Endothelial cell of umbilical vein (primary cell): ENCODE measurements around the gene ARHGAP42. TPM values are rescaled to one million over a fixed set of nuclear protein-coding genes. Genes with fewer than 3 reads are reported as not detected.

Experiments
- BruUV-seq: library from RNA; stranded (reverse); fragments of 400-500 nt; replicated peaks from 2 replicates; lab custom pipeline; 2021; lab: Mats Ljungman, UMichigan
- CTCF ChIA-PET: fragments of 300-600, 350-600 bp; sonication (Branson Sonifier 250); formaldehyde crosslinking; loops from one replicate; lab custom pipeline; 2021; ENCODE audit warnings: antibody characterized with exemption, inconsistent platforms; lab: Charles Lee
- POLR2A ChIA-PET: fragments of 300-600, 350-600 bp; sonication (Branson Sonifier 250); formaldehyde crosslinking; loops from one replicate; lab custom pipeline; 2021; ENCODE audit warnings: antibody characterized with exemption, inconsistent platforms; lab: Charles Lee
- DNase-seq: peaks from one replicate; pipeline ENCODE4 v3.0.0-alpha.2; 2011; ENCODE audit warnings: low read depth, low spot score
- FAIRE-seq: peaks from 2 replicates; lab custom pipeline; 2011; peaks lifted over from hg19 to GRCh38; lab: Jason Lieb, UNC
- H2AFZ ChIP-seq: 2 replicates; pipeline ENCODE4 v1.6.0; 2012; ENCODE audit warnings: low read depth, low read length, control low read depth, inconsistent platforms
- H3K27ac ChIP-seq: 2 replicates; pipeline ENCODE4 v1.5.1; 2011; ENCODE audit warnings: low read depth, mild to moderate bottlenecking, control low read depth, low read length, moderate library complexity; ENCODE audit not compliant: insufficient read depth
- H3K27me3 ChIP-seq, 2 experiments: 2 replicates each; pipeline versions ENCODE4 v1.6.0 to v1.6.1; 2011; ENCODE audit warnings: low read length in 2 of 2, mixed read lengths in 1 of 2; ENCODE audit not compliant: control insufficient read depth in 2 of 2, insufficient read depth in 2 of 2
- H3K36me3 ChIP-seq, 2 experiments: 2 replicates in 1 of 2; 3 replicates in 1 of 2; pipeline ENCODE4 v1.5.1; 2011; ENCODE audit warnings: low read length in 2 of 2, mild to moderate bottlenecking in 1 of 2, moderate library complexity in 1 of 2; ENCODE audit not compliant: control insufficient read depth in 2 of 2, insufficient read depth in 2 of 2; ENCODE audit errors: extremely low read depth in 1 of 2
- H3K4me1 ChIP-seq: 3 replicates; pipeline ENCODE4 v1.5.1; 2011; ENCODE audit warnings: mild to moderate bottlenecking, low read length; ENCODE audit not compliant: control insufficient read depth, insufficient read depth; ENCODE audit errors: extremely low read depth
- H3K4me2 ChIP-seq: 2 replicates; pipeline ENCODE4 v1.6.1; 2011; ENCODE audit warnings: low read length, control low read depth, mixed read lengths; ENCODE audit not compliant: insufficient read depth
- H3K4me3 ChIP-seq, 3 experiments: fragments of 200-600 bp in 1 of 3; sonication (generic), shearing (Covaris generic) in 1 of 3; replicated peaks in 1 of 3; 2 replicates each; pipeline ENCODE4 v1.5.1; 2011 to 2016; ENCODE audit warnings: control low read depth in 3 of 3, low read length in 3 of 3, mild to moderate bottlenecking in 2 of 3, inconsistent platforms in 1 of 3, low read depth in 1 of 3, moderate library complexity in 1 of 3; ENCODE audit not compliant: insufficient read depth in 1 of 3
- H3K79me2 ChIP-seq: 2 replicates; pipeline ENCODE4 v1.6.0; 2012; ENCODE audit warnings: low read length, inconsistent platforms; ENCODE audit not compliant: control insufficient read depth, insufficient read depth
- H3K9ac ChIP-seq: replicated peaks from 2 replicates; pipeline ENCODE3; 2011; ENCODE audit warnings: low read length, control low read depth; ENCODE audit not compliant: insufficient read depth; ENCODE audit errors: extremely low read depth
- H3K9me1 ChIP-seq: replicated peaks from 3 replicates; pipeline ENCODE4 v1.6.0; 2011; ENCODE audit warnings: mild to moderate bottlenecking, low read length; ENCODE audit not compliant: control insufficient read depth, insufficient read depth; ENCODE audit errors: extremely low read depth
- H3K9me3 ChIP-seq: replicated peaks from 2 replicates; pipeline ENCODE4 v1.5.1; 2012; ENCODE audit warnings: low read length, inconsistent platforms; ENCODE audit not compliant: control insufficient read depth, insufficient read depth
- H4K20me1 ChIP-seq: replicated peaks from 2 replicates; pipeline ENCODE3; 2011; ENCODE audit warnings: mild to moderate bottlenecking, low read length; ENCODE audit not compliant: control insufficient read depth, insufficient read depth; ENCODE audit errors: extremely low read depth
- EZH2 ChIP-seq: IDR thresholded peaks from 2 replicates; pipeline ENCODE4 v1.6.1; 2012; ENCODE audit warnings: borderline replicate concordance, low read depth, mild to moderate bottlenecking, moderate library complexity, low read length, inconsistent platforms; ENCODE audit not compliant: severe bottlenecking
- GATA2 ChIP-seq: IDR thresholded peaks from 2 replicates; pipeline ENCODE4 v1.7.0; 2011; ENCODE audit warnings: low read depth, mild to moderate bottlenecking, moderate library complexity, mixed read lengths, low read length; ENCODE audit not compliant: insufficient read length, insufficient read depth
- JUN ChIP-seq: IDR thresholded peaks from 2 replicates; pipeline ENCODE4 v1.6.1; 2011; ENCODE audit warnings: borderline replicate concordance, low read depth; ENCODE audit not compliant: insufficient read length, insufficient read depth
- MYC ChIP-seq: IDR thresholded peaks from one replicate; pipeline ENCODE4 v1.6.1; 2011; ENCODE audit warnings: mild to moderate bottlenecking, low read depth, low read length
- POLR2A ChIP-seq: IDR thresholded peaks from 2 replicates; pipeline ENCODE4 v1.6.1; 2012; ENCODE audit warnings: low read depth, mild to moderate bottlenecking, control low read depth, low read length
- POLR2AphosphoS5 ChIP-seq: IDR thresholded peaks from 2 replicates; pipeline ENCODE4 v1.6.1; 2012; ENCODE audit warnings: low read depth, mild to moderate bottlenecking, control low read depth, low read length, moderate library complexity; ENCODE audit not compliant: insufficient read depth
- dilution Hi-C: fragments of 300-500 bp; cut with MboI; formaldehyde crosslinking; loops from one replicate; pipeline ENCODE4 v1.15.0; 2019; ENCODE audit warnings: low sequenced_read_pairs; ENCODE audit not compliant: extremely low pct_ligation_motif_present
- intact Hi-C: fragments of 100-400 bp; cut with micrococcal nuclease; formaldehyde crosslinking; loops from one replicate; pipeline ENCODE4 v1.10.0; 2022
- polyA plus RNA-seq, 4 experiments: library from polyadenylated mRNA; depleted of rRNA in 3 of 4; stranded (reverse) in 3 of 4; unstranded in 1 of 4; fragments of >200 nt; gene quantifications; 2 replicates each; pipeline versions ENCODE4 v1.2.1 to v1.2.3, GENCODE V29; 2011 to 2012; ENCODE audit warnings: missing spikeins in 1 of 4
- total RNA-seq: library from RNA; stranded (reverse); gene quantifications from 2 replicates; pipeline ENCODE4 v1.2.3, GENCODE V29; 2021
- TF ChIP-seq, protein P1 (sequence below), 2 donors: IDR thresholded peaks; 1 replicate in 1 of 2; 2 replicates in 1 of 2; pipeline ENCODE4 v1.5.1; 2011; ENCODE audit warnings: low read length in 2 of 2, mild to moderate bottlenecking in 2 of 2, moderate library complexity in 2 of 2, control low read depth in 1 of 2, inconsistent platforms in 1 of 2, low read depth in 1 of 2; ENCODE audit not compliant: insufficient read depth in 1 of 2; ENCODE audit errors: extremely low read depth in 1 of 2
- TF ChIP-seq, protein P2 (sequence below): IDR thresholded peaks from 2 replicates; pipeline ENCODE4 v1.6.1; 2011; ENCODE audit not compliant: insufficient read depth, insufficient read length

ARHGAP42 gene
- total and polyA plus RNA-seq, 2 donors (not counting 3 experiments of a cell fraction or from before 2014, with no cell fraction given) = 1.8 to 2.4 TPM

DNA sequence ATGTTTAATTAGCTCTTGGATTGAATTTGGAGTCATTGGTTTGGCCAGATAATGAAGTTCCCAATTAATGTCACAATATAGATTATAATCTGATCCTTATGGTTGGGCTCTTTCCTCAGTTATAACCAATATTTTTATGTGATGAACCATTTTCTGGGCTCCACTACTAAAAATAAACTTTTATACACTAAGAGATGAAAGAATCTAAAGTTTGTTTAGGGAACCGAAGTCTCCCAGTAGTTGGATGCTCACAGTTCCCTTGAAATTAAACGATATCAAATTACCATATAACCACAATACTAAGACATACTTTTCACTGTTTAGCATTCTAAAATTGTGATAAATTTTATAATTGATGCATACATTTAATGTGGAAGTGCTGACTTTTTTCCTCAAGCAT lies 47.0 kb upstream of the ARHGAP42 start:
- H2AFZ ChIP-seq = no peak overlapping the region
- peaks cover 2 to 6% of the 10 kb centered on the region in 2 experiments for H3K27me3 ChIP-seq
- no peak overlapping the region for H3K9ac ChIP-seq
- no peak overlapping the region for H3K27ac ChIP-seq
- intact Hi-C loops (no loop called here), dilution Hi-C loops (no loop called here)
- no peak overlapping the region for H3K4me3 ChIP-seq
- no peak overlapping the region for H3K4me2 ChIP-seq
- CTCF ChIA-PET = interaction anchor here (1.3 to 1.8 kb wide), 3 partner anchors 38 to 64 kb away, joined by 3 to 5 read pairs (median 4); no protein-coding TSS in a partner anchor
- POLR2A ChIA-PET = no interaction called here
- no peaks in the 10 kb centered on the region for H4K20me1 ChIP-seq
- BruUV-seq = no TSS peak
- no peaks in the 10 kb centered on the region for H3K9me3 ChIP-seq
- H3K36me3 ChIP-seq = no peaks in the 10 kb centered on the region
- no peak for TF ChIP-seq MYC
- TF ChIP-seq GATA2 = no peak
- no peak for TF ChIP-seq POLR2A
- TF ChIP-seq JUN = no peak
- TF ChIP-seq, protein P1, sequence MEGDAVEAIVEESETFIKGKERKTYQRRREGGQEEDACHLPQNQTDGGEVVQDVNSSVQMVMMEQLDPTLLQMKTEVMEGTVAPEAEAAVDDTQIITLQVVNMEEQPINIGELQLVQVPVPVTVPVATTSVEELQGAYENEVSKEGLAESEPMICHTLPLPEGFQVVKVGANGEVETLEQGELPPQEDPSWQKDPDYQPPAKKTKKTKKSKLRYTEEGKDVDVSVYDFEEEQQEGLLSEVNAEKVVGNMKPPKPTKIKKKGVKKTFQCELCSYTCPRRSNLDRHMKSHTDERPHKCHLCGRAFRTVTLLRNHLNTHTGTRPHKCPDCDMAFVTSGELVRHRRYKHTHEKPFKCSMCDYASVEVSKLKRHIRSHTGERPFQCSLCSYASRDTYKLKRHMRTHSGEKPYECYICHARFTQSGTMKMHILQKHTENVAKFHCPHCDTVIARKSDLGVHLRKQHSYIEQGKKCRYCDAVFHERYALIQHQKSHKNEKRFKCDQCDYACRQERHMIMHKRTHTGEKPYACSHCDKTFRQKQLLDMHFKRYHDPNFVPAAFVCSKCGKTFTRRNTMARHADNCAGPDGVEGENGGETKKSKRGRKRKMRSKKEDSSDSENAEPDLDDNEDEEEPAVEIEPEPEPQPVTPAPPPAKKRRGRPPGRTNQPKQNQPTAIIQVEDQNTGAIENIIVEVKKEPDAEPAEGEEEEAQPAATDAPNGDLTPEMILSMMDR (IDR thresholded peaks at IDR 0.05; ENCODE audit: extremely low read depth in 1 of 2, insufficient read depth in 1 of 2, low read depth in 1 of 2, low read length in 2 of 2) = no peak
- no peak for TF ChIP-seq EZH2
- TF ChIP-seq POLR2AphosphoS5 = no peak
- TF ChIP-seq, protein P2, sequence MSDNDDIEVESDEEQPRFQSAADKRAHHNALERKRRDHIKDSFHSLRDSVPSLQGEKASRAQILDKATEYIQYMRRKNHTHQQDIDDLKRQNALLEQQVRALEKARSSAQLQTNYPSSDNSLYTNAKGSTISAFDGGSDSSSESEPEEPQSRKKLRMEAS = no peak
- FAIRE-seq (no peak), DNase-seq (no peak)
- no peaks in the 10 kb centered on the region for H3K4me1 ChIP-seq
- no peaks in the 10 kb centered on the region for H3K9me1 ChIP-seq
- H3K79me2 ChIP-seq = no peaks in the 10 kb centered on the region
